A549 (cell line): ENCODE results near the gene PLD4. TPM values are rescaled to one million over a fixed set of nuclear protein-coding genes. Genes with fewer than 3 reads are reported as not detected.

Experiments used
- ATAC-seq, 2 experiments: fragments of 200-7000 bp in 1 of 2; fragments of >200 bp in 1 of 2; cut with Nextera tagmentation in 1 of 2; cut with Tn5 transposase in 1 of 2; 3 replicates each; pipeline versions ENCODE4 v1.8.0 to v1.9.1; 2018 to 2020; ENCODE audit warnings: mild to moderate bottlenecking in 1 of 2, moderate library complexity in 1 of 2
- CTCF ChIA-PET: fragments of 300-600 bp; sonication (Branson Sonifier 250); formaldehyde crosslinking; extraction: SDS; loops from one replicate; lab custom pipeline; 2021; ENCODE audit warnings: antibody characterized with exemption, inconsistent platforms; lab: Yijun Ruan, JAX
- POLR2A ChIA-PET: fragments of 350-600 bp; formaldehyde crosslinking; extraction: SDS; loops from one replicate; lab custom pipeline; 2021; ENCODE audit warnings: antibody characterized with exemption, inconsistent platforms; lab: Yijun Ruan, JAX
- DNase-seq, 2 experiments: peaks; one replicate each; pipeline versions ENCODE4 v3.0.0 to v3.0.0-alpha.2; 2011 to 2016; ENCODE audit warnings: low read depth in 1 of 2, low spot score in 1 of 2
- FAIRE-seq: peaks from 2 replicates; lab custom pipeline; 2011; peaks lifted over from hg19 to GRCh38; lab: Jason Lieb, UNC
- H3K27ac ChIP-seq, 2 experiments: fragments of >200 bp; sonication (Bioruptor Twin); formaldehyde crosslinking; 3 replicates each; pipeline ENCODE4 v1.5.1; 2016 to 2017
- H3K4me1 ChIP-seq: fragments of >200 bp; sonication (Bioruptor Twin); formaldehyde crosslinking; 3 replicates; pipeline ENCODE4 v1.6.1; 2016
- H3K4me2 ChIP-seq: fragments of >200 bp; sonication (Bioruptor Twin); formaldehyde crosslinking; 3 replicates; pipeline ENCODE4 v1.6.1; 2016
- H3K4me3 ChIP-seq: fragments of >200 bp; sonication (Bioruptor Twin); formaldehyde crosslinking; 3 replicates; pipeline ENCODE4 v1.5.1; 2016
- H3K9me3 ChIP-seq: fragments of >200 bp; sonication (Bioruptor Twin); formaldehyde crosslinking; 3 replicates; pipeline ENCODE4 v1.6.1; 2016
- CEBPB ChIP-seq, 2 experiments: fragments of >200 bp in 1 of 2; sonication (Bioruptor Twin) in 1 of 2; formaldehyde crosslinking in 1 of 2; IDR thresholded peaks; 2 replicates each; pipeline ENCODE4 v1.6.1; 2012 to 2016
- ESRRA ChIP-seq: fragments of 150-350 bp; IDR thresholded peaks from 2 replicates; pipeline ENCODE4 v1.6.1; 2014; ENCODE audit warnings: mild to moderate bottlenecking, low read length, borderline replicate concordance
- FOXS1 ChIP-seq: fragments of 250-450 bp; sonication (Bioruptor Pico); IDR thresholded peaks from 2 replicates; pipeline ENCODE4 v1.5.0; 2020; ENCODE audit warnings: mild to moderate bottlenecking, moderate library complexity
- HOXB5 ChIP-seq: fragments of 250-450 bp; sonication (Bioruptor Pico); IDR thresholded peaks from 2 replicates; pipeline ENCODE4 v1.5.0; 2020; ENCODE audit warnings: mild to moderate bottlenecking, moderate library complexity
- MAFK ChIP-seq: fragments of 450-650 bp; IDR thresholded peaks from 2 replicates; pipeline ENCODE4 v1.6.1; 2014; ENCODE audit not compliant: partially characterized antibody
- MAZ ChIP-seq: fragments of 150-350 bp; IDR thresholded peaks from 2 replicates; pipeline ENCODE4 v1.6.1; 2014; ENCODE audit warnings: antibody characterized with exemption, low read depth, low read length, borderline replicate concordance
- PHF8 ChIP-seq: fragments of 200-600 bp; sonication (generic); IDR thresholded peaks from 2 replicates; pipeline ENCODE4 v1.6.1; 2016; ENCODE audit warnings: low read depth, mild to moderate bottlenecking, antibody characterized with exemption, moderate library complexity, borderline replicate concordance
- RFX5 ChIP-seq: fragments of 450-650 bp; IDR thresholded peaks from 2 replicates; pipeline ENCODE4 v1.7.1; 2014; ENCODE audit warnings: antibody characterized with exemption, mild to moderate bottlenecking, moderate library complexity
- ZFP36 ChIP-seq: fragments of 450-650 bp; IDR thresholded peaks from 2 replicates; pipeline ENCODE4 v1.6.1; 2014; ENCODE audit warnings: borderline replicate concordance; ENCODE audit not compliant: partially characterized antibody
- WGBS: methylation state at CpG from one replicate; pipeline ENCODE4 v1.1.6; 2017; ENCODE audit errors: missing lambda C conversion rate; 5-methylcytosine and 5-hydroxymethylcytosine counted together
- polyA plus RNA-seq, 4 experiments: library from polyadenylated mRNA; depleted of rRNA in 3 of 4; stranded (reverse); fragments of >200 nt; fragmentation: RNase III in 1 of 4; extraction: RNeasy Plus Mini Kit Qiagen cat#74134 plus additional on column Dnase treatment in 1 of 4; gene quantifications; 2 replicates in 3 of 4; 3 replicates in 1 of 4; pipeline ENCODE4 v1.2.3, GENCODE V29; 2011 to 2017
- TF ChIP-seq, protein P1 (sequence below): fragments of >200 bp; sonication (Bioruptor Twin); formaldehyde crosslinking; IDR thresholded peaks from 3 replicates; pipeline ENCODE4 v1.5.1; 2016
- TF ChIP-seq, protein P2 (sequence below): fragments of 200-600 bp; sonication (generic); IDR thresholded peaks from 2 replicates; pipeline ENCODE4 v1.6.1; 2016; ENCODE audit warnings: antibody characterized with exemption, mild to moderate bottlenecking, moderate library complexity

The PLD4 gene
- polyA plus RNA-seq, 2 of the 4 experiments (the other 2 are of a cell fraction) = 0.01 TPM

GRCh38 chr14:104928391-104929133 lies 3.9 kb downstream of the PLD4 start:
- WGBS = 68% methylated on average over 4 of the region's 17 CpGs
- peaks cover 8% of the 10 kb centered on the region for H3K9me3 ChIP-seq
- H3K4me2 ChIP-seq = no peak overlapping the region
- H3K4me3 ChIP-seq = no peak overlapping the region
- no peak for ATAC-seq
- CTCF ChIA-PET = interaction anchor here (0.9 to 2.5 kb wide), 8 partner anchors 17 to 117 kb away, joined by 3 to 8 read pairs (median 4); no protein-coding TSS in a partner anchor
- POLR2A ChIA-PET = interaction anchor here (1.4 kb wide), 1 partner anchor 42 kb away, joined by 5 read pairs; no protein-coding TSS in a partner anchor
- H3K27ac ChIP-seq = no peak overlapping the region
- FAIRE-seq = no peak
- TF ChIP-seq ZFP36 (no peak), PHF8 (no peak), CEBPB (IDR thresholded peaks at IDR 0.05) (no peak), ESRRA (no peak)
- TF ChIP-seq, protein P1, sequence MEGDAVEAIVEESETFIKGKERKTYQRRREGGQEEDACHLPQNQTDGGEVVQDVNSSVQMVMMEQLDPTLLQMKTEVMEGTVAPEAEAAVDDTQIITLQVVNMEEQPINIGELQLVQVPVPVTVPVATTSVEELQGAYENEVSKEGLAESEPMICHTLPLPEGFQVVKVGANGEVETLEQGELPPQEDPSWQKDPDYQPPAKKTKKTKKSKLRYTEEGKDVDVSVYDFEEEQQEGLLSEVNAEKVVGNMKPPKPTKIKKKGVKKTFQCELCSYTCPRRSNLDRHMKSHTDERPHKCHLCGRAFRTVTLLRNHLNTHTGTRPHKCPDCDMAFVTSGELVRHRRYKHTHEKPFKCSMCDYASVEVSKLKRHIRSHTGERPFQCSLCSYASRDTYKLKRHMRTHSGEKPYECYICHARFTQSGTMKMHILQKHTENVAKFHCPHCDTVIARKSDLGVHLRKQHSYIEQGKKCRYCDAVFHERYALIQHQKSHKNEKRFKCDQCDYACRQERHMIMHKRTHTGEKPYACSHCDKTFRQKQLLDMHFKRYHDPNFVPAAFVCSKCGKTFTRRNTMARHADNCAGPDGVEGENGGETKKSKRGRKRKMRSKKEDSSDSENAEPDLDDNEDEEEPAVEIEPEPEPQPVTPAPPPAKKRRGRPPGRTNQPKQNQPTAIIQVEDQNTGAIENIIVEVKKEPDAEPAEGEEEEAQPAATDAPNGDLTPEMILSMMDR = no peak
- peaks cover 4% of the 10 kb centered on the region; the same call in 1 of the 3 replicates for H3K4me1 ChIP-seq
- no peak for DNase-seq

- FAIRE-seq (no peak), DNase-seq (no peak), ATAC-seq (no peak)
- ChIA-PET CTCF (interaction anchor here (0.8 to 2.5 kb wide), 6 partner anchors 11 to 116 kb away, joined by 3 to 8 read pairs (median 4); no protein-coding TSS in a partner anchor), POLR2A (interaction anchor here (1.4 kb wide), 1 partner anchor 41 kb away, joined by 5 read pairs; no protein-coding TSS in a partner anchor)
- Histone ChIP-seq H3K9me3 (no peaks in the 10 kb centered on the region), H3K27ac (no peak overlapping the region), H3K4me2 (no peak overlapping the region), H3K4me1 (peaks cover 7% of the 10 kb centered on the region; the same call in 1 of the 3 replicates), H3K4me3 (no peak overlapping the region)
- no peak for TF ChIP-seq FOXS1 (CRISPR knock-in tag)
- no peak for TF ChIP-seq MAFK
- TF ChIP-seq MAZ = no peak
- no peak for TF ChIP-seq RFX5
- TF ChIP-seq CEBPB (IDR thresholded peaks at IDR 0.05) = no peak
- TF ChIP-seq, protein P2, sequence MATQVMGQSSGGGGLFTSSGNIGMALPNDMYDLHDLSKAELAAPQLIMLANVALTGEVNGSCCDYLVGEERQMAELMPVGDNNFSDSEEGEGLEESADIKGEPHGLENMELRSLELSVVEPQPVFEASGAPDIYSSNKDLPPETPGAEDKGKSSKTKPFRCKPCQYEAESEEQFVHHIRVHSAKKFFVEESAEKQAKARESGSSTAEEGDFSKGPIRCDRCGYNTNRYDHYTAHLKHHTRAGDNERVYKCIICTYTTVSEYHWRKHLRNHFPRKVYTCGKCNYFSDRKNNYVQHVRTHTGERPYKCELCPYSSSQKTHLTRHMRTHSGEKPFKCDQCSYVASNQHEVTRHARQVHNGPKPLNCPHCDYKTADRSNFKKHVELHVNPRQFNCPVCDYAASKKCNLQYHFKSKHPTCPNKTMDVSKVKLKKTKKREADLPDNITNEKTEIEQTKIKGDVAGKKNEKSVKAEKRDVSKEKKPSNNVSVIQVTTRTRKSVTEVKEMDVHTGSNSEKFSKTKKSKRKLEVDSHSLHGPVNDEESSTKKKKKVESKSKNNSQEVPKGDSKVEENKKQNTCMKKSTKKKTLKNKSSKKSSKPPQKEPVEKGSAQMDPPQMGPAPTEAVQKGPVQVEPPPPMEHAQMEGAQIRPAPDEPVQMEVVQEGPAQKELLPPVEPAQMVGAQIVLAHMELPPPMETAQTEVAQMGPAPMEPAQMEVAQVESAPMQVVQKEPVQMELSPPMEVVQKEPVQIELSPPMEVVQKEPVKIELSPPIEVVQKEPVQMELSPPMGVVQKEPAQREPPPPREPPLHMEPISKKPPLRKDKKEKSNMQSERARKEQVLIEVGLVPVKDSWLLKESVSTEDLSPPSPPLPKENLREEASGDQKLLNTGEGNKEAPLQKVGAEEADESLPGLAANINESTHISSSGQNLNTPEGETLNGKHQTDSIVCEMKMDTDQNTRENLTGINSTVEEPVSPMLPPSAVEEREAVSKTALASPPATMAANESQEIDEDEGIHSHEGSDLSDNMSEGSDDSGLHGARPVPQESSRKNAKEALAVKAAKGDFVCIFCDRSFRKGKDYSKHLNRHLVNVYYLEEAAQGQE = no peak
- no peak for TF ChIP-seq HOXB5
- WGBS = 64% methylated on average over 9 of the region's 15 CpGs
Measured at GRCh38 chr14:104929268-104930230, 4.9 kb downstream of the PLD4 start.
